Measurements from ENCODE around the gene TMEM98. TPM values are rescaled to one million over a fixed set of nuclear protein-coding genes. Genes with fewer than 3 reads are reported as not detected.

The TMEM98 gene
- total and polyA plus RNA-seq, 7 donors: 23.8 to 88.1 (median 59.5) TPM

DNA sequence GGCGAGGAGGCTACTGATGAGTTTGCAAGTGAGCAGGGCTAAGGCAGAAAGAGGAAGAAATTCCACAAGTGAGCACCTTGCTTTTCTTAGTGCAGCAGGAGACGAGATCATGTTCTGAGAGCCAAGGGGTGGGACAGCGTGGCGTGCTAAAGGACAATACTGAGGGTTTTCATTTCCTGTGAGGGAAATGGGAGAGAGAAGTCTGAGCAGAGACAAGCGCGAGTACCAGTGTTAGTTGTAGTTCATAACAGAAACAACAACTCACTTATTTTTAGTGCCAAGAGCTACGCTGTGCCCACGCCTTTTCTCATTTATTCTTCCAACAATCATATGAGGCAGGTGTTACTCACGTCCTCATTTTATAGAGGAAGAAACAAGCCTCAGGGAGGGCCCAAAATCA, 66.0 kb downstream of the TMEM98 start:
- H3K4me1 ChIP-seq: peaks cover 0 to 7% (median 5%) of the 10 kb centered on the region in 4 donors
- peaks cover 0 to 15% (median 3%) of the 10 kb centered on the region in 3 donors for H3K27me3 ChIP-seq
- H3K36me3 ChIP-seq: no peaks in the 10 kb centered on the region
- no peak overlapping the region for H3K4me3 ChIP-seq
- no peaks in the 10 kb centered on the region for H3K9me3 ChIP-seq
- intact Hi-C loops (cut with DNase I): no loop called here
- WGBS, 2 donors: 18 to 37% methylated on average over 9 of the region's 9 CpGs
- TF ChIP-seq EP300 (IDR thresholded peaks at IDR 0.05) (no peak), POLR2A (IDR thresholded peaks at IDR 0.05) (no peak), POLR2AphosphoS5 (IDR thresholded peaks at IDR 0.05) (no peak)
- TF ChIP-seq, protein P1, sequence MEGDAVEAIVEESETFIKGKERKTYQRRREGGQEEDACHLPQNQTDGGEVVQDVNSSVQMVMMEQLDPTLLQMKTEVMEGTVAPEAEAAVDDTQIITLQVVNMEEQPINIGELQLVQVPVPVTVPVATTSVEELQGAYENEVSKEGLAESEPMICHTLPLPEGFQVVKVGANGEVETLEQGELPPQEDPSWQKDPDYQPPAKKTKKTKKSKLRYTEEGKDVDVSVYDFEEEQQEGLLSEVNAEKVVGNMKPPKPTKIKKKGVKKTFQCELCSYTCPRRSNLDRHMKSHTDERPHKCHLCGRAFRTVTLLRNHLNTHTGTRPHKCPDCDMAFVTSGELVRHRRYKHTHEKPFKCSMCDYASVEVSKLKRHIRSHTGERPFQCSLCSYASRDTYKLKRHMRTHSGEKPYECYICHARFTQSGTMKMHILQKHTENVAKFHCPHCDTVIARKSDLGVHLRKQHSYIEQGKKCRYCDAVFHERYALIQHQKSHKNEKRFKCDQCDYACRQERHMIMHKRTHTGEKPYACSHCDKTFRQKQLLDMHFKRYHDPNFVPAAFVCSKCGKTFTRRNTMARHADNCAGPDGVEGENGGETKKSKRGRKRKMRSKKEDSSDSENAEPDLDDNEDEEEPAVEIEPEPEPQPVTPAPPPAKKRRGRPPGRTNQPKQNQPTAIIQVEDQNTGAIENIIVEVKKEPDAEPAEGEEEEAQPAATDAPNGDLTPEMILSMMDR (IDR thresholded peaks at IDR 0.05): no peak
- no peak overlapping the region for H3K27ac ChIP-seq
- no peak for DNase-seq

Other genes starting within 250 kb of the TMEM98 start
- 10 to 100 TPM in 3 of 4 donors, 1 to 10 TPM in 1; 6.2 to 21.6 (median 11.5) TPM for gene MYO1D, start 51.0 kb upstream of the TMEM98 start, total RNA-seq
- gene MYO1D, start 51.0 kb upstream of the TMEM98 start, polyA plus RNA-seq: 100 to 1,000 TPM; 123 to 184 (median 135) TPM
- gene SPACA3, start 63.7 kb downstream of the TMEM98 start, total RNA-seq: not detected
- not detected for gene SPACA3, start 63.7 kb downstream of the TMEM98 start, polyA plus RNA-seq

All from sigmoid colon (tissue), 7 donors.